Measurements from ENCODE around the gene OBSCN. TPM values are rescaled to one million over a fixed set of nuclear protein-coding genes. Genes with fewer than 3 reads are reported as not detected.

The OBSCN gene
- total RNA-seq, 1 experiment from 2014 or later, result 33.3 TPM

GRCh38 chr1:228297242-228297641 is 89.4 kb downstream of the OBSCN start:
- H3K56ac ChIP-seq (ENCODE audit: insufficient read length, low read depth, low read length), result no peak overlapping the region
- H2AFZ ChIP-seq (ENCODE audit: low read length), result no peak overlapping the region
- H3K18ac ChIP-seq (ENCODE audit: insufficient read length, low read depth, low read length), result no peak overlapping the region
- H4K20me1 ChIP-seq (ENCODE audit: control insufficient read depth, insufficient read depth, insufficient read length), result no peaks in the 10 kb centered on the region
- no peak overlapping the region for H3K9ac ChIP-seq (ENCODE audit: extremely low read depth, insufficient read length, low read length)
- no peak overlapping the region for H2BK12ac ChIP-seq (ENCODE audit: insufficient read length, low read depth, low read length)
- no peak overlapping the region for H2BK120ac ChIP-seq (ENCODE audit: low read depth, low read length, poor library complexity, severe bottlenecking)
- H3K27me3 Mint-ChIP-seq (ENCODE audit: low read depth), result peaks cover 12% of the 10 kb centered on the region
- H3K36me3 Mint-ChIP-seq (ENCODE audit: insufficient read depth in 1 of 3, low read depth in 3 of 3), result peaks cover 75 to 90% (median 89%) of the 10 kb centered on the region in 3 experiments
- no peak overlapping the region for H2AK5ac ChIP-seq (ENCODE audit: insufficient read length, low read length)
- no peaks in the 10 kb centered on the region for H3K79me1 ChIP-seq (ENCODE audit: insufficient read depth, low read depth, low read length, poor library complexity, severe bottlenecking)
- H2BK20ac ChIP-seq (ENCODE audit: low read depth, low read length, poor library complexity, severe bottlenecking), result no peak overlapping the region
- no peak overlapping the region for H3T11ph ChIP-seq (ENCODE audit: low read length)
- no peak overlapping the region for H3K23ac ChIP-seq (ENCODE audit: insufficient read length, low read depth, low read length)
- H3K4me1 Mint-ChIP-seq, result no peaks in the 10 kb centered on the region
- H3K4me3 Mint-ChIP-seq, result no peak overlapping the region
- no peak overlapping the region for H3K27ac Mint-ChIP-seq
- peaks cover 49 to 67% of the 10 kb centered on the region in 2 experiments for H3K9me3 Mint-ChIP-seq
- no peak overlapping the region for H3K14ac ChIP-seq (ENCODE audit: insufficient read depth, low read length)
- H3K4me2 ChIP-seq (ENCODE audit: insufficient read depth, insufficient read length, low read length), result no peak overlapping the region
- H3K4ac ChIP-seq (ENCODE audit: low read depth, low read length), result no peak overlapping the region
- no peak overlapping the region for H2BK15ac ChIP-seq (ENCODE audit: low read depth, low read length)
- H3K23me2 ChIP-seq (ENCODE audit: insufficient read length, low read depth, low read length, poor library complexity, severe bottlenecking), result no peaks in the 10 kb centered on the region
- H3K27ac ChIP-seq (ENCODE audit: insufficient read length, low read depth, low read length), result no peak overlapping the region
- no peak overlapping the region for H2BK5ac ChIP-seq (ENCODE audit: insufficient read length, low read length)
- no peak for TF ChIP-seq CTCF (conservative IDR thresholded peaks at IDR 0.05)
- H4K8ac ChIP-seq (replicated peaks; ENCODE audit: insufficient read length, low read depth, low read length), result no peak overlapping the region
- DNase-seq, result no peak
- no peaks in the 10 kb centered on the region for H3K4me1 ChIP-seq (ENCODE audit: insufficient read depth, low read length)
- no peak overlapping the region for H4K5ac ChIP-seq (ENCODE audit: insufficient read length, low read depth, low read length)
- H3K9me3 ChIP-seq (ENCODE audit: control insufficient read depth, low read depth, low read length), result peaks cover 23% of the 10 kb centered on the region
- H3K79me2 ChIP-seq (ENCODE audit: insufficient read depth, low read length), result no peaks in the 10 kb centered on the region
- no peak overlapping the region for H4K91ac ChIP-seq (ENCODE audit: insufficient read length, low read depth, low read length)
- no CpG with 5 or more reads among the region's 2 CpGs for whole genome bisulfite sequencing (ENCODE audit: extremely low coverage, insufficient read length, low lambda C conversion rate)
- no peaks in the 10 kb centered on the region for H3K27me3 ChIP-seq (ENCODE audit: insufficient read depth, low read length)

Measured in H9 (cell line).